Measurements from ENCODE around the gene ANGPTL5.
"Not testable (repeated sequence)": the region's sequence is repeated elsewhere in the genome, so short reads cannot be mapped to it uniquely, and the experiment has no call there.

Gene ANGPTL5

GRCh38 chr11:101889767-101890166 lies 26.6 kb downstream of the ANGPTL5 start:
- DNase-seq (ENCODE audit: low read depth in 2 of 2), result no peak

- no peak for DNase-seq (ENCODE audit: low read depth in 2 of 2)
Observed at GRCh38 chr11:101885631-101886030, 30.7 kb downstream of the ANGPTL5 start.

GRCh38 chr11:101881586-101881985 lies 34.7 kb downstream of the ANGPTL5 start:
- no peak for DNase-seq (ENCODE audit: low read depth in 2 of 2)

GRCh38 chr11:101880222-101880621 lies 36.1 kb downstream of the ANGPTL5 start:
- no peak for DNase-seq (ENCODE audit: low read depth in 2 of 2)

- DNase-seq (ENCODE audit: low read depth in 2 of 2), result no peak
Observed at GRCh38 chr11:101872171-101872882, 44.0 kb downstream of the ANGPTL5 start.

GRCh38 chr11:101870510-101870909 lies 45.8 kb downstream of the ANGPTL5 start:
- DNase-seq (ENCODE audit: low read depth in 2 of 2), result no peak

- DNase-seq (ENCODE audit: low read depth in 2 of 2), result no peak
Observed at GRCh38 chr11:101867951-101868350, 48.4 kb downstream of the ANGPTL5 start.

- DNase-seq (ENCODE audit: low read depth in 2 of 2), result no peak
Observed at GRCh38 chr11:101866619-101867491, 49.5 kb downstream of the ANGPTL5 start.

GRCh38 chr11:101864098-101864497 lies 52.2 kb downstream of the ANGPTL5 start:
- no peak for DNase-seq (ENCODE audit: low read depth in 2 of 2)

- DNase-seq (ENCODE audit: low read depth in 2 of 2), result no peak
Observed at GRCh38 chr11:101863361-101863760, 53.0 kb downstream of the ANGPTL5 start.

- no peak for DNase-seq (ENCODE audit: low read depth in 2 of 2)
Observed at GRCh38 chr11:101862391-101863233, 53.7 kb downstream of the ANGPTL5 start.

- no peak for DNase-seq (ENCODE audit: low read depth in 2 of 2)
Observed at GRCh38 chr11:101860696-101861427, 55.5 kb downstream of the ANGPTL5 start.

GRCh38 chr11:101852260-101852659 lies 64.1 kb downstream of the ANGPTL5 start:
- DNase-seq (ENCODE audit: low read depth in 2 of 2), result not testable (repeated sequence)

GRCh38 chr11:101848262-101848661 lies 68.1 kb downstream of the ANGPTL5 start:
- DNase-seq (ENCODE audit: low read depth in 2 of 2), result no peak

GRCh38 chr11:101844608-101845007 lies 71.7 kb downstream of the ANGPTL5 start:
- DNase-seq (ENCODE audit: low read depth in 2 of 2), result no peak

- DNase-seq (ENCODE audit: low read depth in 2 of 2), result no peak
Observed at GRCh38 chr11:101840704-101841103, 75.6 kb downstream of the ANGPTL5 start.

All from stimulated activated CD4-positive, alpha-beta T cell treated with anti-CD3 and anti-CD28 coated beads, Interleukin-12 subunit alpha, Interleukin-12 subunit beta, amount 100 ng/mL, for 24 hours (primary cell).